H9 (cell line): ENCODE measurements around the gene NRG3. TPM values are rescaled to one million over a fixed set of nuclear protein-coding genes. Genes with fewer than 3 reads are reported as not detected.

Experiments used
- DNase-seq: peaks from one replicate; pipeline ENCODE4 v3.0.0-alpha.2; 2017
- H2AFZ ChIP-seq: one replicate; pipeline ENCODE4 v1.6.1; 2013; ENCODE audit warnings: mild to moderate bottlenecking, low read length, control low read depth, moderate library complexity
- H2AK5ac ChIP-seq: 2 replicates; pipeline ENCODE4 v1.6.1; 2013; ENCODE audit warnings: low read length, control low read depth, mixed read lengths; ENCODE audit not compliant: insufficient read length
- H2BK120ac ChIP-seq: one replicate; pipeline ENCODE4 v1.6.1; 2013; ENCODE audit warnings: low read depth, mild to moderate bottlenecking, low read length, control low read depth, inconsistent platforms; ENCODE audit not compliant: poor library complexity, severe bottlenecking
- H2BK12ac ChIP-seq: 2 replicates; pipeline ENCODE4 v1.6.1; 2013; ENCODE audit warnings: low read length, control low read depth, mixed read lengths, low read depth; ENCODE audit not compliant: insufficient read length
- H2BK15ac ChIP-seq: 2 replicates; pipeline ENCODE4 v1.6.1; 2013; ENCODE audit warnings: low read depth, low read length, control low read depth
- H2BK20ac ChIP-seq: one replicate; pipeline ENCODE4 v1.6.1; 2013; ENCODE audit warnings: low read depth, mild to moderate bottlenecking, low read length, control low read depth, inconsistent platforms; ENCODE audit not compliant: poor library complexity, severe bottlenecking
- H2BK5ac ChIP-seq: 2 replicates; pipeline ENCODE4 v1.6.1; 2013; ENCODE audit warnings: low read length, control low read depth, mixed read lengths; ENCODE audit not compliant: insufficient read length
- H3K14ac ChIP-seq: 2 replicates; pipeline ENCODE4 v1.6.1; 2013; ENCODE audit warnings: low read length, control low read depth; ENCODE audit not compliant: insufficient read depth
- H3K18ac ChIP-seq: 2 replicates; pipeline ENCODE4 v1.6.1; 2013; ENCODE audit warnings: low read depth, mild to moderate bottlenecking, mixed read lengths, low read length, control low read depth; ENCODE audit not compliant: insufficient read length
- H3K23ac ChIP-seq: 2 replicates; pipeline ENCODE4 v1.6.1; 2013; ENCODE audit warnings: low read length, control low read depth, mixed read lengths, low read depth; ENCODE audit not compliant: insufficient read length
- H3K23me2 ChIP-seq: 2 replicates; pipeline ENCODE4 v1.6.1; 2013; ENCODE audit warnings: low read depth, mild to moderate bottlenecking, mixed read lengths, low read length, control low read depth; ENCODE audit not compliant: insufficient read length, poor library complexity, severe bottlenecking
- H3K27ac ChIP-seq: 2 replicates; pipeline ENCODE4 v1.5.1; 2013; ENCODE audit warnings: low read length, control low read depth, mixed read lengths, low read depth; ENCODE audit not compliant: insufficient read length
- H3K27me3 ChIP-seq: 2 replicates; pipeline ENCODE4 v1.6.1; 2013; ENCODE audit warnings: low read length, control low read depth, inconsistent platforms; ENCODE audit not compliant: insufficient read depth
- H3K4ac ChIP-seq: 2 replicates; pipeline ENCODE4 v1.6.1; 2013; ENCODE audit warnings: low read depth, mild to moderate bottlenecking, control low read depth, inconsistent platforms, low read length, moderate library complexity
- H3K4me1 ChIP-seq: 2 replicates; pipeline ENCODE4 v1.6.1; 2013; ENCODE audit warnings: low read length, control low read depth, inconsistent platforms; ENCODE audit not compliant: insufficient read depth
- H3K4me2 ChIP-seq: 2 replicates; pipeline ENCODE4 v1.6.1; 2013; ENCODE audit warnings: low read length, control low read depth, mixed read lengths; ENCODE audit not compliant: insufficient read length, insufficient read depth
- H3K56ac ChIP-seq: 2 replicates; pipeline ENCODE4 v1.6.1; 2013; ENCODE audit warnings: low read depth, mild to moderate bottlenecking, mixed read lengths, low read length, control low read depth; ENCODE audit not compliant: insufficient read length
- H3K79me1 ChIP-seq: 2 replicates; pipeline ENCODE4 v1.6.1; 2013; ENCODE audit warnings: low read depth, mild to moderate bottlenecking, moderate library complexity, low read length, control low read depth, inconsistent platforms; ENCODE audit not compliant: insufficient read depth, poor library complexity, severe bottlenecking
- H3K79me2 ChIP-seq: 2 replicates; pipeline ENCODE4 v1.6.1; 2013; ENCODE audit warnings: low read length, control low read depth, inconsistent platforms; ENCODE audit not compliant: insufficient read depth
- H3K9ac ChIP-seq: 2 replicates; pipeline ENCODE4 v1.6.1; 2013; ENCODE audit warnings: low read length, control low read depth, mixed read lengths; ENCODE audit not compliant: insufficient read length; ENCODE audit errors: extremely low read depth
- H3K9me3 ChIP-seq: one replicate; pipeline ENCODE4 v1.6.1; 2013; ENCODE audit warnings: low read depth, low read length, inconsistent platforms; ENCODE audit not compliant: control insufficient read depth
- H3T11ph ChIP-seq: one replicate; pipeline ENCODE4 v1.6.1; 2013; ENCODE audit warnings: mild to moderate bottlenecking, low read length, control low read depth, inconsistent platforms
- H4K20me1 ChIP-seq: one replicate; pipeline ENCODE4 v1.6.1; 2013; ENCODE audit not compliant: control insufficient read depth, insufficient read length, insufficient read depth
- H4K5ac ChIP-seq: 2 replicates; pipeline ENCODE4 v1.6.1; 2013; ENCODE audit warnings: low read depth, mild to moderate bottlenecking, mixed read lengths, low read length, control low read depth; ENCODE audit not compliant: insufficient read length
- H4K8ac ChIP-seq: replicated peaks from 2 replicates; pipeline ENCODE4 v1.6.1; 2013; ENCODE audit warnings: low read length, control low read depth, mixed read lengths, low read depth; ENCODE audit not compliant: insufficient read length
- H4K91ac ChIP-seq: 2 replicates; pipeline ENCODE4 v1.6.1; 2013; ENCODE audit warnings: low read depth, mild to moderate bottlenecking, moderate library complexity, mixed read lengths, low read length, control low read depth; ENCODE audit not compliant: insufficient read length
- H3K27ac Mint-ChIP-seq, 3 experiments: 2 replicates in 2 of 3; 3 replicates in 1 of 3; pipeline ENCODE4 v1.8.0; 2020 to 2021; ENCODE audit warnings: mixed read lengths in 3 of 3, mild to moderate bottlenecking in 1 of 3, moderate library complexity in 1 of 3
- H3K27me3 Mint-ChIP-seq: 2 replicates; pipeline ENCODE4 v1.8.0; 2021; ENCODE audit warnings: low read depth, mild to moderate bottlenecking, moderate library complexity, mixed read lengths
- H3K36me3 Mint-ChIP-seq, 3 experiments: 2 replicates in 2 of 3; 3 replicates in 1 of 3; pipeline ENCODE4 v1.8.0; 2020 to 2021; ENCODE audit warnings: low read depth in 3 of 3, mixed read lengths in 3 of 3; ENCODE audit not compliant: insufficient read depth in 1 of 3
- H3K4me1 Mint-ChIP-seq, 2 experiments: 2 replicates each; pipeline ENCODE4 v1.8.0; 2020; ENCODE audit warnings: mixed read lengths in 2 of 2
- H3K4me3 Mint-ChIP-seq, 2 experiments: 2 replicates in 1 of 2; 3 replicates in 1 of 2; pipeline ENCODE4 v1.8.0; 2020 to 2021; ENCODE audit warnings: mild to moderate bottlenecking in 2 of 2, mixed read lengths in 2 of 2, moderate library complexity in 1 of 2
- H3K9me3 Mint-ChIP-seq, 2 experiments: 2 replicates in 1 of 2; 3 replicates in 1 of 2; pipeline ENCODE4 v1.8.0; 2020; ENCODE audit warnings: mild to moderate bottlenecking in 2 of 2, mixed read lengths in 2 of 2, moderate library complexity in 1 of 2
- total RNA-seq: library from RNA; stranded (reverse); gene quantifications from 2 replicates; pipeline ENCODE4 v1.2.1, GENCODE V29; 2021
- TF ChIP-seq, protein P1 (sequence below): fragments of 200-600 bp; sonication (generic); conservative IDR thresholded peaks from 3 replicates; pipeline ENCODE4 v1.8.0; 2021; ENCODE audit warnings: antibody characterized with exemption, mild to moderate bottlenecking

Gene NRG3
- total RNA-seq, 1 experiment from 2014 or later, result 1.6 TPM

GRCh38 chr10:82038587-82038986 lies 163.6 kb downstream of the NRG3 start:
- H2BK15ac ChIP-seq, result no peak overlapping the region
- H3K4me1 ChIP-seq, result peaks cover 3% of the 10 kb centered on the region; the same call in 1 of the 2 replicates
- no peak overlapping the region for H3K23ac ChIP-seq
- no peaks in the 10 kb centered on the region for H3K79me1 ChIP-seq
- no peak overlapping the region for H2BK20ac ChIP-seq
- no peak overlapping the region for H3K56ac ChIP-seq
- H3K4me1 Mint-ChIP-seq, result peaks cover 8 to 9% of the 10 kb centered on the region in 2 experiments
- H3K18ac ChIP-seq, result no peak overlapping the region
- peak overlapping the region in 2 of 3 experiments; percentile 9 to 25; a peak in 1 of 7 replicates for H3K27ac Mint-ChIP-seq
- no peaks in the 10 kb centered on the region for H4K20me1 ChIP-seq
- no peaks in the 10 kb centered on the region for H3K36me3 Mint-ChIP-seq
- H3K4me3 Mint-ChIP-seq, result no peak overlapping the region
- no peak overlapping the region for H3K9ac ChIP-seq
- no peak overlapping the region for H4K5ac ChIP-seq
- no peak overlapping the region for H2BK120ac ChIP-seq
- DNase-seq, result no peak
- no peak overlapping the region for H4K8ac ChIP-seq
- no peaks in the 10 kb centered on the region for H3K27me3 ChIP-seq
- H2BK12ac ChIP-seq, result no peak overlapping the region
- H3K4ac ChIP-seq, result no peak overlapping the region
- H4K91ac ChIP-seq, result no peak overlapping the region
- no peaks in the 10 kb centered on the region for H3K23me2 ChIP-seq
- no peak overlapping the region for H3K4me2 ChIP-seq
- no peak overlapping the region for H2BK5ac ChIP-seq
- no peaks in the 10 kb centered on the region for H3K79me2 ChIP-seq
- H3K14ac ChIP-seq, result no peak overlapping the region
- no peaks in the 10 kb centered on the region for H3K9me3 Mint-ChIP-seq
- H3K27me3 Mint-ChIP-seq, result no peaks in the 10 kb centered on the region
- H3T11ph ChIP-seq, result no peak overlapping the region
- no peak overlapping the region for H2AK5ac ChIP-seq
- TF ChIP-seq, protein P1, sequence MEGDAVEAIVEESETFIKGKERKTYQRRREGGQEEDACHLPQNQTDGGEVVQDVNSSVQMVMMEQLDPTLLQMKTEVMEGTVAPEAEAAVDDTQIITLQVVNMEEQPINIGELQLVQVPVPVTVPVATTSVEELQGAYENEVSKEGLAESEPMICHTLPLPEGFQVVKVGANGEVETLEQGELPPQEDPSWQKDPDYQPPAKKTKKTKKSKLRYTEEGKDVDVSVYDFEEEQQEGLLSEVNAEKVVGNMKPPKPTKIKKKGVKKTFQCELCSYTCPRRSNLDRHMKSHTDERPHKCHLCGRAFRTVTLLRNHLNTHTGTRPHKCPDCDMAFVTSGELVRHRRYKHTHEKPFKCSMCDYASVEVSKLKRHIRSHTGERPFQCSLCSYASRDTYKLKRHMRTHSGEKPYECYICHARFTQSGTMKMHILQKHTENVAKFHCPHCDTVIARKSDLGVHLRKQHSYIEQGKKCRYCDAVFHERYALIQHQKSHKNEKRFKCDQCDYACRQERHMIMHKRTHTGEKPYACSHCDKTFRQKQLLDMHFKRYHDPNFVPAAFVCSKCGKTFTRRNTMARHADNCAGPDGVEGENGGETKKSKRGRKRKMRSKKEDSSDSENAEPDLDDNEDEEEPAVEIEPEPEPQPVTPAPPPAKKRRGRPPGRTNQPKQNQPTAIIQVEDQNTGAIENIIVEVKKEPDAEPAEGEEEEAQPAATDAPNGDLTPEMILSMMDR, result no peak
- H3K9me3 ChIP-seq, result no peaks in the 10 kb centered on the region
- no peak overlapping the region for H2AFZ ChIP-seq
- H3K27ac ChIP-seq, result no peak overlapping the region
